NB4 (cell line): Measurements from ENCODE around the gene CTTNBP2.

Experiments used
- CTCF ChIP-seq: IDR thresholded peaks from one replicate; pipeline ENCODE4 v1.5.1; 2012; ENCODE audit warnings: low read depth, low read length
- MAX ChIP-seq: IDR thresholded peaks from 2 replicates; pipeline ENCODE4 v1.6.1; 2011; ENCODE audit warnings: low read depth, low read length
- POLR2A ChIP-seq: IDR thresholded peaks from 2 replicates; pipeline ENCODE4 v1.6.1; 2011; ENCODE audit warnings: mild to moderate bottlenecking; ENCODE audit not compliant: insufficient read length; ENCODE audit errors: extremely low read depth

- TF ChIP-seq CTCF (no peak), POLR2A (no peak), MAX (no peak)
These were observed 95.7 kb downstream of the CTTNBP2 start for GRCh38 chr7:117777335-117778142.
